ENCODE results near the gene TMEM217. TPM values are rescaled to one million over a fixed set of nuclear protein-coding genes. Genes with fewer than 3 reads are reported as not detected.
A peak's percentile ranks its signal among the peaks of the same experiment; 100 is the strongest.

TMEM217 gene
- total RNA-seq, 1 donor from 2014 or later = 0.84 TPM

GRCh38 chr6:37279366-37280134 lies 21.6 kb upstream of the TMEM217 start:
- peak; percentile 38 for ATAC-seq

GRCh38 chr6:37277001-37277409 lies 19.1 kb upstream of the TMEM217 start:
- no peak for ATAC-seq

GRCh38 chr6:37275350-37275749 lies 17.4 kb upstream of the TMEM217 start:
- ATAC-seq = no peak

- ATAC-seq = no peak
Measured at GRCh38 chr6:37273690-37274089, 15.7 kb upstream of the TMEM217 start.

GRCh38 chr6:37272834-37273566 lies 15.1 kb upstream of the TMEM217 start:
- ATAC-seq = peak; percentile 58

- ATAC-seq = no peak
Measured at GRCh38 chr6:37269105-37269504, 11.2 kb upstream of the TMEM217 start.

GRCh38 chr6:37265860-37266259 lies 7.9 kb upstream of the TMEM217 start:
- ATAC-seq = no peak

GRCh38 chr6:37265001-37265400 lies 7.1 kb upstream of the TMEM217 start:
- no peak for ATAC-seq

- ATAC-seq = peak; percentile 67
Measured at GRCh38 chr6:37262446-37263026, 4.6 kb upstream of the TMEM217 start.

GRCh38 chr6:37261198-37261597 lies 3.3 kb upstream of the TMEM217 start:
- ATAC-seq = no peak

- no peak for ATAC-seq
Measured at GRCh38 chr6:37260444-37260843, 2.5 kb upstream of the TMEM217 start.

- ATAC-seq = no peak
Measured at GRCh38 chr6:37260040-37260439, 2.1 kb upstream of the TMEM217 start.

- ATAC-seq = no peak
Measured at GRCh38 chr6:37259191-37259590, 1.2 kb upstream of the TMEM217 start.

GRCh38 chr6:37258405-37259105 lies 611 bp upstream of the TMEM217 start:
- ATAC-seq = no peak

GRCh38 chr6:37257320-37257633 lies 667 bp downstream of the TMEM217 start:
- no peak for ATAC-seq

- peak; percentile 41 for ATAC-seq
Measured at GRCh38 chr6:37256692-37257319, 1.1 kb downstream of the TMEM217 start.

- no peak for ATAC-seq
Measured at GRCh38 chr6:37254881-37255280, 3.1 kb downstream of the TMEM217 start.

GRCh38 chr6:37253486-37254007 lies 4.4 kb downstream of the TMEM217 start:
- no peak for ATAC-seq

GRCh38 chr6:37251211-37251780 lies 6.6 kb downstream of the TMEM217 start:
- ATAC-seq = no peak

- ATAC-seq = peak; percentile 90
Measured at GRCh38 chr6:37244430-37245310, 13.3 kb downstream of the TMEM217 start.

- no peak for ATAC-seq
Measured at GRCh38 chr6:37243816-37244370, 14.1 kb downstream of the TMEM217 start.
